Cerebellar cortex (tissue), 1 donor: Measurements from ENCODE around the gene VRK3.
"Not testable (repeated sequence)": the region's sequence is repeated elsewhere in the genome, so short reads cannot be mapped to it uniquely, and the experiment has no call there.

ENCODE experiments used
- DNase-seq: peaks from one replicate; pipeline ENCODE4 v3.0.0-alpha.2; 2015; ENCODE audit warnings: low spot score

The VRK3 gene

GRCh38 chr19:50025022-50025793, at the start of gene VRK3:
Gene VRK3 (minus strand): TSS chr19:50025372. CDS start chr19:50016162, 9,210 bp downstream.
- peak; percentile 100 for DNase-seq

- not testable (repeated sequence) for DNase-seq
Observed at GRCh38 chr19:50068382-50068781, 43.2 kb upstream of the VRK3 start.

GRCh38 chr19:50067575-50067974, 42.4 kb upstream of the VRK3 start:
- DNase-seq: no peak

GRCh38 chr19:50065938-50066337, 40.8 kb upstream of the VRK3 start:
- no peak for DNase-seq

- no peak for DNase-seq
Observed at GRCh38 chr19:50061650-50062049, 36.5 kb upstream of the VRK3 start.

- no peak for DNase-seq
Observed at GRCh38 chr19:50060107-50060506, 34.9 kb upstream of the VRK3 start.

GRCh38 chr19:50059045-50059444, 33.9 kb upstream of the VRK3 start:
- DNase-seq: no peak

GRCh38 chr19:50058425-50058824, 33.3 kb upstream of the VRK3 start:
- DNase-seq: no peak

- no peak for DNase-seq
Observed at GRCh38 chr19:50053119-50053518, 27.9 kb upstream of the VRK3 start.

GRCh38 chr19:50051964-50052363, 26.8 kb upstream of the VRK3 start:
- DNase-seq: no peak

- not testable (repeated sequence) for DNase-seq
Observed at GRCh38 chr19:50051228-50051895, 26.2 kb upstream of the VRK3 start.

GRCh38 chr19:50050406-50051227, 25.4 kb upstream of the VRK3 start:
- DNase-seq: peak; percentile 80

GRCh38 chr19:50047671-50048070, 22.5 kb upstream of the VRK3 start:
- DNase-seq: no peak

- DNase-seq: peak; percentile 78
Observed at GRCh38 chr19:50046649-50047503, 21.7 kb upstream of the VRK3 start.

GRCh38 chr19:50044922-50045321, 19.8 kb upstream of the VRK3 start:
- no peak for DNase-seq

- no peak for DNase-seq
Observed at GRCh38 chr19:50043967-50044366, 18.8 kb upstream of the VRK3 start.

- DNase-seq: no peak
Observed at GRCh38 chr19:50042363-50043024, 17.3 kb upstream of the VRK3 start.

- DNase-seq: no peak
Observed at GRCh38 chr19:50040967-50041366, 15.8 kb upstream of the VRK3 start.

- DNase-seq: no peak
Observed at GRCh38 chr19:50039968-50040367, 14.8 kb upstream of the VRK3 start.

- DNase-seq: no peak
Observed at GRCh38 chr19:50036908-50037307, 11.7 kb upstream of the VRK3 start.

GRCh38 chr19:50030937-50031336, 5.8 kb upstream of the VRK3 start:
- no peak for DNase-seq
